Lung (tissue), 12 donors: ENCODE data around the gene PBX3. TPM values are rescaled to one million over a fixed set of nuclear protein-coding genes. Genes with fewer than 3 reads are reported as not detected.

Experiments
- ATAC-seq: fragments of 200-7000 bp; cut with Tn5 transposase; one replicate; pipeline ENCODE4 v1.9.1; 2020; ENCODE audit warnings: moderate number of reproducible peaks; ENCODE audit not compliant: insufficient read depth, low FRiP score
- DNase-seq, 3 donors: peaks; one replicate each; pipeline ENCODE4 v3.0.0-alpha.2; 2013 to 2017
- H3K27ac ChIP-seq, 2 donors: one replicate each; pipeline ENCODE4 v1.5.1; 2013; ENCODE audit warnings: mild to moderate bottlenecking in 2 of 2, moderate library complexity in 2 of 2, control low read depth in 1 of 2, inconsistent platforms in 1 of 2, low read depth in 1 of 2, low read length in 1 of 2
- H3K27me3 ChIP-seq, 3 donors: one replicate each; pipeline ENCODE4 v1.5.1; 2013; ENCODE audit warnings: low read length in 2 of 3; ENCODE audit not compliant: control insufficient read depth in 3 of 3, insufficient read depth in 3 of 3
- H3K36me3 ChIP-seq, 4 donors: one replicate each; pipeline ENCODE4 v1.5.1; 2013; ENCODE audit warnings: low read length in 4 of 4, mild to moderate bottlenecking in 1 of 4, moderate library complexity in 1 of 4; ENCODE audit not compliant: control insufficient read depth in 4 of 4, insufficient read depth in 4 of 4
- H3K4me1 ChIP-seq, 5 donors: one replicate each; pipeline ENCODE4 v1.5.1; 2013; ENCODE audit warnings: low read length in 5 of 5, mild to moderate bottlenecking in 2 of 5, moderate library complexity in 1 of 5; ENCODE audit not compliant: control insufficient read depth in 5 of 5, insufficient read depth in 5 of 5
- H3K4me3 ChIP-seq: one replicate; pipeline ENCODE4 v1.5.1; 2013; ENCODE audit warnings: mild to moderate bottlenecking, control low read depth, moderate library complexity
- H3K9ac ChIP-seq, 2 donors: one replicate each; pipeline ENCODE4 v1.5.1; 2013; ENCODE audit warnings: low read length in 2 of 2, control low read depth in 1 of 2; ENCODE audit not compliant: insufficient read depth in 1 of 2
- H3K9me3 ChIP-seq, 4 donors: one replicate each; pipeline ENCODE4 v1.5.1; 2013; ENCODE audit warnings: low read length in 3 of 4, mild to moderate bottlenecking in 1 of 4, moderate library complexity in 1 of 4; ENCODE audit not compliant: control insufficient read depth in 4 of 4, insufficient read depth in 3 of 4
- WGBS, 2 donors: extraction: QIAGEN DNeasy Blood & Tissue Kit; methylation state at CpG; one replicate each; pipeline ENCODE4 v1.1.7; 2013; 5-methylcytosine and 5-hydroxymethylcytosine counted together
- polyA plus RNA-seq, 2 donors: library from polyadenylated mRNA; stranded (reverse); fragments of 200-250 nt; gene quantifications; one replicate each; pipeline ENCODE4 v1.2.1, GENCODE V29; 2013
- total RNA-seq, 2 donors: library from RNA; depleted of rRNA in 1 of 2; stranded (reverse); fragments of >200 nt in 1 of 2; gene quantifications; one replicate each; pipeline ENCODE4 v1.2.1, GENCODE V29; 2014 to 2021
- TF ChIP-seq, protein P1 (sequence below): IDR thresholded peaks from 2 replicates; pipeline ENCODE4 v1.5.1; 2012; ENCODE audit warnings: mild to moderate bottlenecking; ENCODE audit errors: control extremely low read depth, extremely low read depth
- donor health status: control.
- donor health status: control.
- donor health status: Bipolar disorder and iron deficiency.
- donor health status: healthy.
- donor health status: DM: yes; HTN: yes; CAD: no.

The PBX3 gene
- total and polyA plus RNA-seq, 4 donors = 8.6 to 60.4 (median 26.4) TPM

DNA sequence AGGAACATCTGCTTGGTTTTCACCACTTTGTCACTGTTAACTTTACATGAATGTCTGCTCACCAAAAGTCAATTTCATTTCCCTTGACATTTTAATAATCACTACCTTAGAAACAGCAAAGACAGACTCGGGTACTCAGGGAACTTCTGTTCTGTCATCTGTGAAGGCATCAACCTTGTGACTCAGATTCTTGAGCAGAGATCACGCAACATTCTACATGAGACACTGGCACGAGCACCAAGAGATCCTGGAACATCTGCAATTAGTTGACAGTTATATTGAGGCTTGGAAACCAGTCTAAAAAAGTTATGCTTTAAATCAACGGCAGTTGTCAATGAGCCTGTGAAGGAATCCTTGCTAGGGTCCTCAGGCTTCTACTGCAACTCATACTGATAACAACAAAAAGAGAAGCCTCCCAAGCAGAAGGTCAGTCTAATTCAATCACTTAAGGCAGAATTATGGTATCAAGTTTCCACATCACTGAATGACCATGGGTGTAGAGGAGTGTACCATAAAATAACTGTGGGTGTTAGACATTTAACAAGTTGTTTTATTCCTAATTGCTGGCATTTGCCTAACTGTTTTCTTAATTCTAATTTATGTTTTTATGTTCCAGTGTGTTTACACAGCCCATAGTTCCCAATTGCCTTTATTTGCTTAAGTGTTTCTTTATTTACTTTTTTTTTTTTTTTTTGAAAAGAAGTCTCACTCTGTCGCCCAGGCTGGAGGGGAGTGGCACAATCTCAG is 3.3 kb upstream of the PBX3 start:
- H3K4me3 ChIP-seq = no peak overlapping the region

DNA sequence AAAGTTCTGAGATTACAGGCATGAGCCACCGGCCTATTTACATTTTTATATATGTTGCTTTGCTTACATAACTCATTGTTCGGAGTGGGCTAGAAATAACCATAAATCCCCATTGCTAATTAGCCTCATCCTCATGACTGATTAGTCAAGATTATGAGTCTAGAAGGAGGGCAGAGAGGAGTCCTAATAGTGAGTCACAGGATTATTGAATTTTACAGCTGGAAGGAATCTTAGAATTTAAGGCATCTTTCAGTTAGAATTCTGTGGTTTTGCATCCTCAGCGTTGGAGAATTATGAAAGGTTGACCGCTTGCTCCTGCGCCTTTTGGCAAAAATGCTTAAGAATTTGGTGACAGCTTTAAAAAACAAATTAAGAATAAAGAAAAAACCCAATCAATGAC is 2.6 kb upstream of the PBX3 start:
- no peak overlapping the region for H3K4me3 ChIP-seq
- no peaks in the 10 kb centered on the region for H3K27me3 ChIP-seq
- H3K27ac ChIP-seq = no peak overlapping the region
- no peaks in the 10 kb centered on the region for H3K36me3 ChIP-seq
- H3K4me1 ChIP-seq = peaks cover 0 to 20% (median 3%) of the 10 kb centered on the region in 5 donors
- ATAC-seq (no peak), DNase-seq (no peak)
- WGBS, 2 donors = 90 to 94% methylated on average over 5 of the region's 5 CpGs
- TF ChIP-seq, protein P1, sequence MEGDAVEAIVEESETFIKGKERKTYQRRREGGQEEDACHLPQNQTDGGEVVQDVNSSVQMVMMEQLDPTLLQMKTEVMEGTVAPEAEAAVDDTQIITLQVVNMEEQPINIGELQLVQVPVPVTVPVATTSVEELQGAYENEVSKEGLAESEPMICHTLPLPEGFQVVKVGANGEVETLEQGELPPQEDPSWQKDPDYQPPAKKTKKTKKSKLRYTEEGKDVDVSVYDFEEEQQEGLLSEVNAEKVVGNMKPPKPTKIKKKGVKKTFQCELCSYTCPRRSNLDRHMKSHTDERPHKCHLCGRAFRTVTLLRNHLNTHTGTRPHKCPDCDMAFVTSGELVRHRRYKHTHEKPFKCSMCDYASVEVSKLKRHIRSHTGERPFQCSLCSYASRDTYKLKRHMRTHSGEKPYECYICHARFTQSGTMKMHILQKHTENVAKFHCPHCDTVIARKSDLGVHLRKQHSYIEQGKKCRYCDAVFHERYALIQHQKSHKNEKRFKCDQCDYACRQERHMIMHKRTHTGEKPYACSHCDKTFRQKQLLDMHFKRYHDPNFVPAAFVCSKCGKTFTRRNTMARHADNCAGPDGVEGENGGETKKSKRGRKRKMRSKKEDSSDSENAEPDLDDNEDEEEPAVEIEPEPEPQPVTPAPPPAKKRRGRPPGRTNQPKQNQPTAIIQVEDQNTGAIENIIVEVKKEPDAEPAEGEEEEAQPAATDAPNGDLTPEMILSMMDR = no peak
- H3K9ac ChIP-seq = no peak overlapping the region
- no peaks in the 10 kb centered on the region for H3K9me3 ChIP-seq

More for the DNA sequence above, 3.3 kb upstream of the PBX3 start:
- peaks cover 0 to 14% (median 3%) of the 10 kb centered on the region in 5 donors for H3K4me1 ChIP-seq
- 80 to 85% methylated on average over 5 of the region's 5 CpGs for WGBS, 2 donors
- H3K36me3 ChIP-seq = no peaks in the 10 kb centered on the region
- H3K27me3 ChIP-seq = no peaks in the 10 kb centered on the region
- no peak overlapping the region for H3K27ac ChIP-seq
- no peak overlapping the region for H3K9ac ChIP-seq
- ATAC-seq (no peak), DNase-seq (no peak)
- TF ChIP-seq, protein P1 = no peak
- no peaks in the 10 kb centered on the region for H3K9me3 ChIP-seq

DNA sequence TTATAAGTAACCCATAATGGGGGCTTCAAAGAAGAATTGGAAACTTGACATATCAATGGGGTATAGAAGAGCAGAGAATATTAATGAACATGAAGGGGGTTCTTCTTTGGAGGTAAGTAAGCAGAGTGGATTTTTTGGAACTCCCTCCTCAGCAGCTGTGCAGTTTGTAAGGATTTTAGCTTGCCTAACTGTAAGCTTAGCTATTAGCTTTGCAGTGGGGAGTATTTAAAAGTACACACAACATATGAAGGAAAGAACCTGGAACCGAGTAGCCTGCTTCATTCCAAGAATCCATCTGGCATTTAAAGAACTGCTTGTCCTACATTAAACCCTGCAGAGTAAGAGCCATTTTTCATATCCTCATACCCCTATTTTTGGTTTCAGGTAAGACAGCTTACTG is 2.2 kb upstream of the PBX3 start:
- Histone ChIP-seq H3K4me3 (no peak overlapping the region), H3K27me3 (no peaks in the 10 kb centered on the region), H3K9me3 (no peaks in the 10 kb centered on the region), H3K27ac (no peak overlapping the region), H3K36me3 (no peaks in the 10 kb centered on the region), H3K4me1 (peaks cover 0 to 23% (median 3%) of the 10 kb centered on the region in 5 donors), H3K9ac (no peak overlapping the region)
- peak in 1 of 3 donors; percentile 39 for DNase-seq
- WGBS, 2 donors = 38 to 52% methylated on average over 1 of the region's 1 CpG
- TF ChIP-seq, protein P1 = no peak
- no peak for ATAC-seq
